Measurements from ENCODE around the gene TJP1. TPM values are rescaled to one million over a fixed set of nuclear protein-coding genes. Genes with fewer than 3 reads are reported as not detected.
"Not testable (repeated sequence)": the region's sequence is repeated elsewhere in the genome, so short reads cannot be mapped to it uniquely, and the experiment has no call there.

The TJP1 gene
- total RNA-seq, 1 donor: 86.9 TPM

GRCh38 chr15:29664406-29664805 is 157.9 kb downstream of the TJP1 start:
- Histone ChIP-seq H3K79me2 (ENCODE audit: insufficient read depth, low read length) (no peaks in the 10 kb centered on the region), H3K4me1 (ENCODE audit: insufficient read depth, low read length) (peaks cover under 1% of the 10 kb centered on the region), H3K9me3 (ENCODE audit: low read depth, low read length) (no peaks in the 10 kb centered on the region), H3K36me3 (ENCODE audit: insufficient read depth, low read length) (no peaks in the 10 kb centered on the region), H3K4me2 (ENCODE audit: insufficient read depth, low read length) (no peak overlapping the region), H3K27ac (ENCODE audit: low read depth, low read length) (no peak overlapping the region), H3K27me3 (ENCODE audit: insufficient read depth, low read length) (peaks cover 15% of the 10 kb centered on the region), H4K20me1 (ENCODE audit: insufficient read depth, low read length) (no peaks in the 10 kb centered on the region), H3K4me3 (ENCODE audit: insufficient read depth, low read length) (no peak overlapping the region), H2AFZ (ENCODE audit: low read length) (no peak overlapping the region)
- no peak for TF ChIP-seq CTCF (IDR thresholded peaks at IDR 0.05; ENCODE audit: extremely low read depth, low read depth, low read length)
- DNase-seq (ENCODE audit: insufficient read length, low spot score, missing footprints): no peak

- H3K79me2 ChIP-seq (ENCODE audit: insufficient read depth, low read length); H3K4me2 ChIP-seq (ENCODE audit: insufficient read depth, low read length); H3K27ac ChIP-seq (ENCODE audit: low read depth, low read length); H4K20me1 ChIP-seq (ENCODE audit: insufficient read depth, low read length); H3K4me1 ChIP-seq (ENCODE audit: insufficient read depth, low read length); DNase-seq (ENCODE audit: insufficient read length, low spot score, missing footprints); H2AFZ ChIP-seq (ENCODE audit: low read length); H3K27me3 ChIP-seq (ENCODE audit: insufficient read depth, low read length); H3K9me3 ChIP-seq (ENCODE audit: low read depth, low read length); H3K4me3 ChIP-seq (ENCODE audit: insufficient read depth, low read length); H3K36me3 ChIP-seq (ENCODE audit: insufficient read depth, low read length): not testable (repeated sequence)
These were observed 164.8 kb downstream of the TJP1 start for GRCh38 chr15:29657476-29657817.

- DNase-seq (ENCODE audit: insufficient read length, low spot score, missing footprints): peak; percentile 79
- Histone ChIP-seq H3K27me3 (ENCODE audit: insufficient read depth, low read length) (no peaks in the 10 kb centered on the region), H3K27ac (ENCODE audit: low read depth, low read length) (no peak overlapping the region), H3K36me3 (ENCODE audit: insufficient read depth, low read length) (no peaks in the 10 kb centered on the region), H3K4me2 (ENCODE audit: insufficient read depth, low read length) (no peak overlapping the region), H4K20me1 (ENCODE audit: insufficient read depth, low read length) (no peaks in the 10 kb centered on the region), H3K4me1 (ENCODE audit: insufficient read depth, low read length) (no peaks in the 10 kb centered on the region), H3K4me3 (ENCODE audit: insufficient read depth, low read length) (no peak overlapping the region), H3K79me2 (ENCODE audit: insufficient read depth, low read length) (no peaks in the 10 kb centered on the region), H3K9me3 (ENCODE audit: low read depth, low read length) (no peaks in the 10 kb centered on the region), H2AFZ (ENCODE audit: low read length) (no peak overlapping the region)
- no peak for TF ChIP-seq CTCF (IDR thresholded peaks at IDR 0.05; ENCODE audit: extremely low read depth, low read depth, low read length)
These were observed 165.4 kb downstream of the TJP1 start for GRCh38 chr15:29656636-29657475.

- Histone ChIP-seq H3K27me3 (ENCODE audit: insufficient read depth, low read length) (peaks cover 2% of the 10 kb centered on the region), H3K4me1 (ENCODE audit: insufficient read depth, low read length) (no peaks in the 10 kb centered on the region), H3K27ac (ENCODE audit: low read depth, low read length) (no peak overlapping the region), H3K36me3 (ENCODE audit: insufficient read depth, low read length) (no peaks in the 10 kb centered on the region), H4K20me1 (ENCODE audit: insufficient read depth, low read length) (no peaks in the 10 kb centered on the region), H3K79me2 (ENCODE audit: insufficient read depth, low read length) (no peaks in the 10 kb centered on the region), H2AFZ (ENCODE audit: low read length) (no peak overlapping the region), H3K4me2 (ENCODE audit: insufficient read depth, low read length) (no peak overlapping the region), H3K4me3 (ENCODE audit: insufficient read depth, low read length) (no peak overlapping the region), H3K9me3 (ENCODE audit: low read depth, low read length) (no peaks in the 10 kb centered on the region)
- no peak for TF ChIP-seq CTCF (IDR thresholded peaks at IDR 0.05; ENCODE audit: extremely low read depth, low read depth, low read length)
- DNase-seq (ENCODE audit: insufficient read length, low spot score, missing footprints): no peak
These were observed 169.7 kb downstream of the TJP1 start for GRCh38 chr15:29652595-29652994.

Measured in osteoblast (primary cell).